ENCODE data around the gene RPL10.
"Not testable (repeated sequence)": the region's sequence is repeated elsewhere in the genome, so short reads cannot be mapped to it uniquely, and the experiment has no call there.

RPL10 gene

GRCh38 chrX:154380153-154380552, 18.0 kb upstream of the RPL10 start:
- TF ChIP-seq, protein P1, sequence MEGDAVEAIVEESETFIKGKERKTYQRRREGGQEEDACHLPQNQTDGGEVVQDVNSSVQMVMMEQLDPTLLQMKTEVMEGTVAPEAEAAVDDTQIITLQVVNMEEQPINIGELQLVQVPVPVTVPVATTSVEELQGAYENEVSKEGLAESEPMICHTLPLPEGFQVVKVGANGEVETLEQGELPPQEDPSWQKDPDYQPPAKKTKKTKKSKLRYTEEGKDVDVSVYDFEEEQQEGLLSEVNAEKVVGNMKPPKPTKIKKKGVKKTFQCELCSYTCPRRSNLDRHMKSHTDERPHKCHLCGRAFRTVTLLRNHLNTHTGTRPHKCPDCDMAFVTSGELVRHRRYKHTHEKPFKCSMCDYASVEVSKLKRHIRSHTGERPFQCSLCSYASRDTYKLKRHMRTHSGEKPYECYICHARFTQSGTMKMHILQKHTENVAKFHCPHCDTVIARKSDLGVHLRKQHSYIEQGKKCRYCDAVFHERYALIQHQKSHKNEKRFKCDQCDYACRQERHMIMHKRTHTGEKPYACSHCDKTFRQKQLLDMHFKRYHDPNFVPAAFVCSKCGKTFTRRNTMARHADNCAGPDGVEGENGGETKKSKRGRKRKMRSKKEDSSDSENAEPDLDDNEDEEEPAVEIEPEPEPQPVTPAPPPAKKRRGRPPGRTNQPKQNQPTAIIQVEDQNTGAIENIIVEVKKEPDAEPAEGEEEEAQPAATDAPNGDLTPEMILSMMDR (IDR thresholded peaks at IDR 0.05; ENCODE audit: low read depth, low read length, missing control alignments) = no peak
- H3K4me3 ChIP-seq (ENCODE audit: low read depth, low read length) = peak overlapping the region; percentile 71
- in situ Hi-C loops (cut with HindIII; ENCODE audit: low sequenced_read_pairs) = no loop called here
- no peak for DNase-seq (ENCODE audit: low read depth)

DNA sequence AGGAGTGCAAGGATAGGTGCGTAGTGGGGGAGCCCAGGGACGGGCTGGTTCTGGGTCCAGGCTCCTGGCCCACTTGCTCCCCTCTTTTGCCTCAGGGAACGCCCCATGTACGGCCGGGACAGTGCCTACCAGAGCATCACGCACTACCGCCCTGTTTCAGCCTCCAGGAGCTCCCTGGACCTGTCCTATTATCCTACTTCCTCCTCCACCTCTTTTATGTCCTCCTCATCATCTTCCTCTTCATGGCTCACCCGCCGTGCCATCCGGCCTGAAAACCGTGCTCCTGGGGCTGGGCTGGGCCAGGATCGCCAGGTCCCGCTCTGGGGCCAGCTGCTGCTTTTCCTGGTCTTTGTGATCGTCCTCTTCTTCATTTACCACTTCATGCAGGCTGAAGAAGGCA, 17.4 kb upstream of the RPL10 start:
- DNase-seq (ENCODE audit: low read depth) = no peak
- in situ Hi-C loops (cut with HindIII; ENCODE audit: low sequenced_read_pairs) = no loop called here
- peak overlapping the region; percentile 71 for H3K4me3 ChIP-seq (ENCODE audit: low read depth, low read length)
- TF ChIP-seq, protein P1 (IDR thresholded peaks at IDR 0.05; ENCODE audit: low read depth, low read length, missing control alignments) = no peak

GRCh38 chrX:154381271-154381670, 16.9 kb upstream of the RPL10 start:
- no peak for DNase-seq (ENCODE audit: low read depth)
- no peak overlapping the region for H3K4me3 ChIP-seq (ENCODE audit: low read depth, low read length)
- in situ Hi-C loops (cut with HindIII; ENCODE audit: low sequenced_read_pairs) = no loop called here
- TF ChIP-seq, protein P1 (IDR thresholded peaks at IDR 0.05; ENCODE audit: low read depth, low read length, missing control alignments) = no peak

DNA sequence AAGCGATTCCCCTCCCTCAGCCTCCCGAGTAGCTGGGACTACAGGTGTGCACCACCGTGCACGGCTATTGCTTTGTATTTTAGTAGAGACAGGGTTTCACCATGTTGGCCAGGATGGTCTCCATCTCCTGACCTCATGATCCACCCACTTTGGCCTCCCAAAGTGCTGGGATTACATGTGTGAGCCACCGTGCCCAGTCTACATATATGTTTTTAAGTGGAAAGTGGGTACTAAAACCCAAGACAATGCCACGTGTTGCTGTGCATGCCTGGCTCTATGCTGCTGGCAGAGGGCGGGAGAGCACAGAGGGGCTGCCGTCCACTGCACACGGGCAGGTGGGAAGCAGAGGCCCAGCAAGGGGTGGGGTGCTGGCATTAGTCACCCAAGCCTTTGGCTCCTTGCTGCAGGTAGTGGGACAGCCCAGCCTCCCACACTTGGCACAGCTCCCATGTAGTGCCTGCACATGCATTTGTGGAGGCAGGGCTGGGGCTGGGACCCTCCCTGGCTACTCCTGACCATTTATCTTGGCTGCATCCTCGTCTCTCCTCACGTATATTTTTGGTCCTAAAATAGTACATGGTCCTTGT, 15.6 kb upstream of the RPL10 start:
- no peak for DNase-seq (ENCODE audit: low read depth)
- no peak overlapping the region for H3K4me3 ChIP-seq (ENCODE audit: low read depth, low read length)
- in situ Hi-C loops (cut with HindIII; ENCODE audit: low sequenced_read_pairs) = no loop called here
- TF ChIP-seq, protein P1 (IDR thresholded peaks at IDR 0.05; ENCODE audit: low read depth, low read length, missing control alignments) = no peak

GRCh38 chrX:154383359-154384283, 14.6 kb upstream of the RPL10 start:
- no peak for DNase-seq (ENCODE audit: low read depth)
- no peak overlapping the region for H3K4me3 ChIP-seq (ENCODE audit: low read depth, low read length)
- TF ChIP-seq, protein P1 (IDR thresholded peaks at IDR 0.05; ENCODE audit: low read depth, low read length, missing control alignments) = no peak
- in situ Hi-C loops (cut with HindIII; ENCODE audit: low sequenced_read_pairs) = no loop called here

DNA sequence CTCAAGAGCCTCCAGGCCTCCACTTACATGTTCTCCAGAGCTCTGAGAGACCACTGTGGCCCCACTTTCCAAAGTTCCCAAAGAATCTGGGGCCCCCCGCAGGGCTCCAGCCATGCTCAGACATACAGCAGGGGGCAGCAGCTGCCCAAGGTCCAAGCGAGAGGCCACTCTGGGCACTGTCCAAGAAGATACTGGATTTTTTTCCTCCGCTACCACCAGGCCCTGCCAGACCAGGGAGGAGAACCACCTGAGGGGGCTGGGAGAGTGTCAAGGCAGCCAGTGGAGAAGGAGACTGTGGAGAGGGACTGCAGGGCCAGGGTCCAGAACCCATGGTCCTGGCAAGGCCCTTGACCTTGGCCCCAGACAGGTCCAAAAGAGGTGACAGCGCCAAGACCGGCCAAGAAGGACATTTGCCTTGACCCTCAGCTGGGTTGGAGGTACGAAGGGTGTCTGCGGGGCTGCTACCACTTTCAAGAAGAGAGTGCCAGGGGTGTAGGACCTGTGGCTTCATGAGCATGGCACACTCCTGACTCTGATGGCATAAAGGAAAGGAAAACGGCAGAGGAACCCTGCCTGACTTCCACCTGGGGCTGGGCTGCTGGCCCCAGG, 13.8 kb upstream of the RPL10 start:
- no peak overlapping the region for H3K4me3 ChIP-seq (ENCODE audit: low read depth, low read length)
- no peak for DNase-seq (ENCODE audit: low read depth)
- in situ Hi-C loops (cut with HindIII; ENCODE audit: low sequenced_read_pairs) = no loop called here
- TF ChIP-seq, protein P1 (IDR thresholded peaks at IDR 0.05; ENCODE audit: low read depth, low read length, missing control alignments) = peak; percentile 37

DNA sequence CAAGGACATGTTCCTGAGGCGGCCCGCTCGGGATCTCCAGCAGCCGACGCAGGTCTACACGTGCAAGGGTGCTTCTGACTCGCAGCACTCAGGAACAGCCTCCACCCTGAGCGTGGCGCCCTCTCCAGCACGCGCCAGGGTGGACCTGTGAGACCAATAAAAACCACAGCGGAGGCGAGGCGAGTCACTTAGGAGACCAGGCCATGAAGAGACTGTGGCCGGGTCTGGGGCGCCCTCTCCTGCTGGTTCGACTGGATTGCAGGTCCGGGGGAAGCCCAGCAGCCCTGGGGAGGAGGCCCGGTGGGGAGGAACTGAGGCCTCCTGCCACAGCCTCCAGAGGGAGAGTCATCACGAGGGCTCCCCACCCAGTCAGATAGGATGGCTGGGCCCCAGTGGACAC, 10.1 kb upstream of the RPL10 start:
- in situ Hi-C loops (cut with HindIII; ENCODE audit: low sequenced_read_pairs); DNase-seq (ENCODE audit: low read depth); H3K4me3 ChIP-seq (ENCODE audit: low read depth, low read length): not testable (repeated sequence)

DNA sequence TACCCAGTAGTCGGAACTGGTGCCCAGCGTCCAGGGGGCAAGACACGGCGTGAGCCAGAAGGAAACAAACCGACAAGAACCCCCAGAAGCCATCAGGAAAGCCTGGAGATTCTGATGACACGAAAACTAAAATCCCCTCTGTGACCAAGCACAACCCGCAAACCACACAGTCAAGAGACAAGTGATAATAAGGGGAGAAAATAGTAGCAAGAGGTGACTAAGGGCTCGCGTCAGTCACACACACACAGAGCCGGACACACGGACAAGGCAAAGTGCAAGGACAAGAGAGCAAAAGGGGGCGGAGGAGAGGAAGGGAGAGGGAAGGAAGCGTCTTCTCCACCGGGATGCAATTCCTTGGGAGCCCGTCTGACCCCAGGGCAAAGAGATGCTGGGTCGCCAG, 9.5 kb upstream of the RPL10 start:
- H3K4me3 ChIP-seq (ENCODE audit: low read depth, low read length); in situ Hi-C loops (cut with HindIII; ENCODE audit: low sequenced_read_pairs); DNase-seq (ENCODE audit: low read depth): not testable (repeated sequence)

- in situ Hi-C loops (cut with HindIII; ENCODE audit: low sequenced_read_pairs); DNase-seq (ENCODE audit: low read depth); H3K4me3 ChIP-seq (ENCODE audit: low read depth, low read length): not testable (repeated sequence)
These were observed 8.1 kb upstream of the RPL10 start for GRCh38 chrX:154389812-154390747.
